GM19351 (cell line): ENCODE results near the gene INTS2.
"Not testable (repeated sequence)": the region's sequence is repeated elsewhere in the genome, so short reads cannot be mapped to it uniquely, and the experiment has no call there.

Source experiments
- ATAC-seq: cut with Tn5 transposase; IDR thresholded peaks from one replicate; pipeline ENCODE4 v1.9.1; 2021; ENCODE audit warnings: mild to moderate bottlenecking, moderate library complexity; ENCODE audit not compliant: unreplicated experiment

INTS2 gene

GRCh38 chr17:61927208-61928100 is at the start of gene INTS2:
Gene INTS2, minus strand, starts transcription at chr17:61927982. Its CDS starts 1,338 bp downstream, at chr17:61926644.
- peak; percentile 75 for ATAC-seq

GRCh38 chr17:61974115-61974514 is 46.3 kb upstream of the INTS2 start:
- ATAC-seq, result no peak

GRCh38 chr17:61972311-61972710 is 44.5 kb upstream of the INTS2 start:
- no peak for ATAC-seq

GRCh38 chr17:61970030-61970429 is 42.2 kb upstream of the INTS2 start:
- ATAC-seq, result no peak

- no peak for ATAC-seq
Observed at GRCh38 chr17:61968757-61969156, 41.0 kb upstream of the INTS2 start.

GRCh38 chr17:61967729-61968128 is 39.9 kb upstream of the INTS2 start:
- ATAC-seq, result no peak

GRCh38 chr17:61966191-61966590 is 38.4 kb upstream of the INTS2 start:
- no peak for ATAC-seq

GRCh38 chr17:61955619-61956018 is 27.8 kb upstream of the INTS2 start:
- ATAC-seq, result no peak

GRCh38 chr17:61947367-61948078 is 19.7 kb upstream of the INTS2 start:
- no peak for ATAC-seq

GRCh38 chr17:61946359-61946758 is 18.6 kb upstream of the INTS2 start:
- no peak for ATAC-seq

- no peak for ATAC-seq
Observed at GRCh38 chr17:61943117-61943516, 15.3 kb upstream of the INTS2 start.

- no peak for ATAC-seq
Observed at GRCh38 chr17:61942085-61942484, 14.3 kb upstream of the INTS2 start.

GRCh38 chr17:61928101-61928436 is 287 bp upstream of the INTS2 start:
- ATAC-seq, result peak; percentile 15

GRCh38 chr17:61926826-61927207 is 965 bp downstream of the INTS2 start:
- ATAC-seq, result no peak

GRCh38 chr17:61915162-61915561 is 12.6 kb downstream of the INTS2 start:
- ATAC-seq, result not testable (repeated sequence)

GRCh38 chr17:61908292-61909037 is 19.3 kb downstream of the INTS2 start:
- ATAC-seq, result no peak

GRCh38 chr17:61907361-61907760 is 20.4 kb downstream of the INTS2 start:
- ATAC-seq, result no peak

- peak; percentile 87 for ATAC-seq
Observed at GRCh38 chr17:61904094-61904710, 23.6 kb downstream of the INTS2 start.

- no peak for ATAC-seq
Observed at GRCh38 chr17:61903251-61903650, 24.5 kb downstream of the INTS2 start.

GRCh38 chr17:61897548-61898180 is 30.1 kb downstream of the INTS2 start:
- no peak for ATAC-seq

- ATAC-seq, result no peak
Observed at GRCh38 chr17:61895391-61895790, 32.4 kb downstream of the INTS2 start.
